Ishikawa (cell line): ENCODE data around the gene ABL1.

Experiments
- CEBPB ChIP-seq: IDR thresholded peaks from 2 replicates; pipeline ENCODE4 v1.6.1; 2012
- CREB1 ChIP-seq: IDR thresholded peaks from 2 replicates; pipeline ENCODE4 v1.6.1; 2012; ENCODE audit warnings: low read depth
- EGR1 ChIP-seq: IDR thresholded peaks from 2 replicates; pipeline ENCODE4 v1.6.1; 2012
- EP300 ChIP-seq: IDR thresholded peaks from 2 replicates; pipeline ENCODE4 v1.6.1; 2012; ENCODE audit warnings: borderline replicate concordance
- FOXM1 ChIP-seq: IDR thresholded peaks from 2 replicates; pipeline ENCODE4 v1.6.1; 2012; ENCODE audit warnings: low read depth, borderline replicate concordance
- MAX ChIP-seq: IDR thresholded peaks from 2 replicates; pipeline ENCODE4 v1.6.1; 2012
- NFIC ChIP-seq: IDR thresholded peaks from 2 replicates; pipeline ENCODE4 v1.6.1; 2012
- RAD21 ChIP-seq: IDR thresholded peaks from 2 replicates; pipeline ENCODE4 v1.6.1; 2012; ENCODE audit warnings: low read depth
- REST ChIP-seq: IDR thresholded peaks from 2 replicates; pipeline ENCODE4 v1.6.1; 2012; ENCODE audit warnings: low read depth, mild to moderate bottlenecking
- TAF1 ChIP-seq: IDR thresholded peaks from 2 replicates; pipeline ENCODE4 v1.6.1; 2012; ENCODE audit warnings: low read depth, mild to moderate bottlenecking
- TCF12 ChIP-seq: IDR thresholded peaks from 2 replicates; pipeline ENCODE4 v1.6.1; 2012; ENCODE audit warnings: low read depth
- TEAD4 ChIP-seq: IDR thresholded peaks from 2 replicates; pipeline ENCODE4 v1.6.1; 2012
- USF1 ChIP-seq: IDR thresholded peaks from 2 replicates; pipeline ENCODE4 v1.6.1; 2012
- YY1 ChIP-seq: IDR thresholded peaks from 2 replicates; pipeline ENCODE4 v1.6.1; 2012; ENCODE audit warnings: low read depth
- ZBTB7A ChIP-seq: IDR thresholded peaks from 2 replicates; pipeline ENCODE4 v1.6.1; 2012; ENCODE audit warnings: low read depth

ABL1 gene

GRCh38 chr9:130862747-130863146, 27.7 kb downstream of the ABL1 start:
- TF ChIP-seq MAX (no peak), USF1 (no peak), CEBPB (no peak), TAF1 (no peak), REST (no peak), YY1 (no peak), ZBTB7A (no peak), EP300 (no peak)

- TF ChIP-seq TEAD4: no peak
- no peak for TF ChIP-seq ZBTB7A
- no peak for TF ChIP-seq FOXM1
- no peak for TF ChIP-seq TCF12
- TF ChIP-seq USF1: no peak
- no peak for TF ChIP-seq TAF1
- TF ChIP-seq YY1: no peak
- TF ChIP-seq EGR1: no peak
- TF ChIP-seq CEBPB: no peak
- no peak for TF ChIP-seq MAX
- TF ChIP-seq RAD21: no peak
- TF ChIP-seq REST: no peak
- TF ChIP-seq CREB1: no peak
These were observed 29.5 kb downstream of the ABL1 start for GRCh38 chr9:130864541-130864940.

GRCh38 chr9:130865921-130866320, 30.9 kb downstream of the ABL1 start:
- TF ChIP-seq YY1 (no peak), EP300 (no peak), TAF1 (no peak), REST (no peak), CEBPB (no peak), FOXM1 (no peak), EGR1 (no peak), CREB1 (no peak), TCF12 (no peak), USF1 (no peak), NFIC (no peak), MAX (no peak), TEAD4 (no peak)

- peak; percentile 73 for TF ChIP-seq RAD21
- TF ChIP-seq EGR1: no peak
- TF ChIP-seq MAX: no peak
- TF ChIP-seq FOXM1: no peak; the same call in 1 of the 2 replicates
These were observed 31.5 kb downstream of the ABL1 start for GRCh38 chr9:130866474-130866965.
